ENCODE data around the gene VSTM4.

The VSTM4 gene

DNA sequence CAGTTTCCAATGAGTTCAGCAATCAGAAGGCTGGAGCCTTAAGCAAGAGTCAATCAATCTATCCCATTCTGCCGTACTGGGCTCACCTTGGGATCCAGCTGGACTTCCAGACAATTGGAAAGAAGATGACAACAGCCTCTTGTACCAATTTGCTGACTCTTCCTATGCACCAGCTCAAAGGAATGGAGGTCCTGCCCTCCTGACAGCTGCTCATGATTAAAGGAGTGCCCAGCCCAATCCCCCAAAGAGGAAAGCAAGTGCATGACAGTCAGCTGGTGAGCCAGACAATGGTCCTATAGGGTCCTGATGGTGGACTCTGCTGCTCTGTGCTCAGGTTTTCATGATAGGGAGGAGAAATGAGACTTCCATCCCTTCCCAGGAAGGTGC is 25.1 kb downstream of the VSTM4 start:
- no peaks in the 10 kb centered on the region for H3K27me3 ChIP-seq (ENCODE audit: insufficient read depth, poor library complexity, severe bottlenecking)
- no peak for DNase-seq (ENCODE audit: low read depth in 1 of 2, low spot score in 1 of 2)
- TF ChIP-seq SPI1 (IDR thresholded peaks at IDR 0.05; ENCODE audit: borderline replicate concordance, low read depth) (no peak), GABPA (IDR thresholded peaks at IDR 0.05; ENCODE audit: low read depth) (no peak), POLR2AphosphoS5 (IDR thresholded peaks at IDR 0.05; ENCODE audit: low read depth) (no peak)
- TF ChIP-seq, protein P1, sequence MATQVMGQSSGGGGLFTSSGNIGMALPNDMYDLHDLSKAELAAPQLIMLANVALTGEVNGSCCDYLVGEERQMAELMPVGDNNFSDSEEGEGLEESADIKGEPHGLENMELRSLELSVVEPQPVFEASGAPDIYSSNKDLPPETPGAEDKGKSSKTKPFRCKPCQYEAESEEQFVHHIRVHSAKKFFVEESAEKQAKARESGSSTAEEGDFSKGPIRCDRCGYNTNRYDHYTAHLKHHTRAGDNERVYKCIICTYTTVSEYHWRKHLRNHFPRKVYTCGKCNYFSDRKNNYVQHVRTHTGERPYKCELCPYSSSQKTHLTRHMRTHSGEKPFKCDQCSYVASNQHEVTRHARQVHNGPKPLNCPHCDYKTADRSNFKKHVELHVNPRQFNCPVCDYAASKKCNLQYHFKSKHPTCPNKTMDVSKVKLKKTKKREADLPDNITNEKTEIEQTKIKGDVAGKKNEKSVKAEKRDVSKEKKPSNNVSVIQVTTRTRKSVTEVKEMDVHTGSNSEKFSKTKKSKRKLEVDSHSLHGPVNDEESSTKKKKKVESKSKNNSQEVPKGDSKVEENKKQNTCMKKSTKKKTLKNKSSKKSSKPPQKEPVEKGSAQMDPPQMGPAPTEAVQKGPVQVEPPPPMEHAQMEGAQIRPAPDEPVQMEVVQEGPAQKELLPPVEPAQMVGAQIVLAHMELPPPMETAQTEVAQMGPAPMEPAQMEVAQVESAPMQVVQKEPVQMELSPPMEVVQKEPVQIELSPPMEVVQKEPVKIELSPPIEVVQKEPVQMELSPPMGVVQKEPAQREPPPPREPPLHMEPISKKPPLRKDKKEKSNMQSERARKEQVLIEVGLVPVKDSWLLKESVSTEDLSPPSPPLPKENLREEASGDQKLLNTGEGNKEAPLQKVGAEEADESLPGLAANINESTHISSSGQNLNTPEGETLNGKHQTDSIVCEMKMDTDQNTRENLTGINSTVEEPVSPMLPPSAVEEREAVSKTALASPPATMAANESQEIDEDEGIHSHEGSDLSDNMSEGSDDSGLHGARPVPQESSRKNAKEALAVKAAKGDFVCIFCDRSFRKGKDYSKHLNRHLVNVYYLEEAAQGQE (IDR thresholded peaks at IDR 0.05; ENCODE audit: insufficient replicate concordance, low read depth), result no peak
- TF ChIP-seq, protein P2, sequence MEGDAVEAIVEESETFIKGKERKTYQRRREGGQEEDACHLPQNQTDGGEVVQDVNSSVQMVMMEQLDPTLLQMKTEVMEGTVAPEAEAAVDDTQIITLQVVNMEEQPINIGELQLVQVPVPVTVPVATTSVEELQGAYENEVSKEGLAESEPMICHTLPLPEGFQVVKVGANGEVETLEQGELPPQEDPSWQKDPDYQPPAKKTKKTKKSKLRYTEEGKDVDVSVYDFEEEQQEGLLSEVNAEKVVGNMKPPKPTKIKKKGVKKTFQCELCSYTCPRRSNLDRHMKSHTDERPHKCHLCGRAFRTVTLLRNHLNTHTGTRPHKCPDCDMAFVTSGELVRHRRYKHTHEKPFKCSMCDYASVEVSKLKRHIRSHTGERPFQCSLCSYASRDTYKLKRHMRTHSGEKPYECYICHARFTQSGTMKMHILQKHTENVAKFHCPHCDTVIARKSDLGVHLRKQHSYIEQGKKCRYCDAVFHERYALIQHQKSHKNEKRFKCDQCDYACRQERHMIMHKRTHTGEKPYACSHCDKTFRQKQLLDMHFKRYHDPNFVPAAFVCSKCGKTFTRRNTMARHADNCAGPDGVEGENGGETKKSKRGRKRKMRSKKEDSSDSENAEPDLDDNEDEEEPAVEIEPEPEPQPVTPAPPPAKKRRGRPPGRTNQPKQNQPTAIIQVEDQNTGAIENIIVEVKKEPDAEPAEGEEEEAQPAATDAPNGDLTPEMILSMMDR (IDR thresholded peaks at IDR 0.05; ENCODE audit: insufficient read depth, low read length), result no peak
- no peak overlapping the region for H3K4me3 ChIP-seq (replicated peaks; ENCODE audit: insufficient read depth, low read length)
- no peak overlapping the region for H3K27ac ChIP-seq (replicated peaks)

DNA sequence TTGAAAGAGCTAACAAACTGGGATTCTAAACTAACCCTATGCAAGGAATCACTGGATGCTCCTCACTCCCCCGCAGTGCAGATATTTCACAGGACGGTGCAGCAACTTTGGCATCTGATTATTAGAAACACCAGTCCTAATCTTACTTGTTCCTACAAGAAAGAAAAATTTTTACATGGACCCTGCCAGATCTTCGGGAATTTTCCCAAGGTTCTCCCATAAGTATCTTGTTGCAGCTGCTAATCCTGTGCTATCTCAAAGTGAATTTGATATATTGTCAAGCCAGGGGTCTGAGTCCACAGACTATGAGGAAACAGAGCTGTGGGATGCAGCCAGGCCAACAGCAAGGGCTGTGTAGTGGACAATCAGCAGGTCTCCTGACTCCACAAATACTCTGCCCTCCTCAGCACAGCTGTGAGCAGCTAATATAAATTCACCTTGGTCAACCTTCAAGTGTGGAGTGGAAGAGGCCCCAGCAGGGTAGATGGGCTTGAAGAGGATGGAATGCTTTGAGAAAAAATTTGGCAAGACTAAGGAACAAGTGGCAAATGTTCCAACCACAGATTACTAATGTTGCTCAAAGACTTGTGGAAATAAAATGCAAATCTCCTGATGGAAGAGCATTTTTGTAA is 25.6 kb downstream of the VSTM4 start:
- H3K27me3 ChIP-seq (ENCODE audit: insufficient read depth, poor library complexity, severe bottlenecking), result no peaks in the 10 kb centered on the region
- H3K27ac ChIP-seq (replicated peaks), result no peak overlapping the region
- H3K4me3 ChIP-seq (replicated peaks; ENCODE audit: insufficient read depth, low read length), result no peak overlapping the region
- DNase-seq (ENCODE audit: low read depth in 1 of 2, low spot score in 1 of 2), result no peak
- TF ChIP-seq POLR2AphosphoS5 (IDR thresholded peaks at IDR 0.05; ENCODE audit: low read depth), result no peak
- TF ChIP-seq SPI1 (IDR thresholded peaks at IDR 0.05; ENCODE audit: borderline replicate concordance, low read depth), result no peak
- no peak for TF ChIP-seq GABPA (IDR thresholded peaks at IDR 0.05; ENCODE audit: low read depth)
- TF ChIP-seq, protein P2 (IDR thresholded peaks at IDR 0.05; ENCODE audit: insufficient read depth, low read length), result no peak
- TF ChIP-seq, protein P1 (IDR thresholded peaks at IDR 0.05; ENCODE audit: insufficient replicate concordance, low read depth), result no peak

DNA sequence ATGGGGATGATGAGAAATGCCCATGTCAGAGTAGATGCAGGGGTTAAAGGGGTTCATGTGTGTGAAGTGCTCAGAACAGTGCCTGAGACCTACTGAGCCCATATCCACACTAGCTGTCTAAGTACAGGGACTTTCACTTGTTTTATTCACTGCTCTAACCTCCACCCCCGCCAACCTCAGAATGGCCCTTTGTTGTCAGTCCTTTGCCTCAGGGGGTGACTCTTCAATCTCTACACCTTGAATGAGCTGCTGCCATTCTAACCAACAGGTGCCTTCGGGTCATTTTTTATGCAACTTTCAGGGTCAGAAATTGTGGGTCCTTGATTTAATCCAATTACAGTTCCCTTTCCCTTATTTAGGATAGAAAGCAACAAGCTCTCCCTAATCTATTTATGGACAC is 26.2 kb downstream of the VSTM4 start:
- TF ChIP-seq, protein P2 (IDR thresholded peaks at IDR 0.05; ENCODE audit: insufficient read depth, low read length), result no peak
- no peak for TF ChIP-seq SPI1 (IDR thresholded peaks at IDR 0.05; ENCODE audit: borderline replicate concordance, low read depth)
- TF ChIP-seq, protein P1 (IDR thresholded peaks at IDR 0.05; ENCODE audit: insufficient replicate concordance, low read depth), result no peak
- TF ChIP-seq POLR2AphosphoS5 (IDR thresholded peaks at IDR 0.05; ENCODE audit: low read depth), result no peak
- TF ChIP-seq GABPA (IDR thresholded peaks at IDR 0.05; ENCODE audit: low read depth), result no peak
- no peak overlapping the region for H3K27ac ChIP-seq (replicated peaks)
- no peak for DNase-seq (ENCODE audit: low read depth in 1 of 2, low spot score in 1 of 2)

More for the DNA sequence above, 26.2 kb downstream of the VSTM4 start:
- no peak overlapping the region for H3K4me3 ChIP-seq (replicated peaks; ENCODE audit: insufficient read depth, low read length)
- H3K27me3 ChIP-seq (ENCODE audit: insufficient read depth, poor library complexity, severe bottlenecking), result no peaks in the 10 kb centered on the region

Measured in HL-60 (cell line).